Keratinocyte (primary cell): ENCODE measurements around the gene COL11A2. TPM values are rescaled to one million over a fixed set of nuclear protein-coding genes. Genes with fewer than 3 reads are reported as not detected.

Source experiments
- DNase-seq: peaks from one replicate; pipeline ENCODE4 v3.0.0-alpha.2; 2011; ENCODE audit warnings: low read depth, missing footprints, low spot score
- FAIRE-seq: peaks from 2 replicates; lab custom pipeline; 2011; peaks lifted over from hg19 to GRCh38; lab: Jason Lieb, UNC
- H2AFZ ChIP-seq: 2 replicates; pipeline ENCODE4 v1.6.0; 2012; ENCODE audit warnings: low read length, control low read depth, inconsistent platforms; ENCODE audit not compliant: control insufficient read depth
- H3K27ac ChIP-seq: 2 replicates; pipeline ENCODE4 v1.5.1; 2011; ENCODE audit warnings: low read length; ENCODE audit not compliant: control insufficient read depth, insufficient read depth
- H3K27me3 ChIP-seq: 3 replicates; pipeline ENCODE4 v1.6.0; 2011; ENCODE audit warnings: low read length; ENCODE audit not compliant: control insufficient read depth, insufficient read depth; ENCODE audit errors: extremely low read depth
- H3K36me3 ChIP-seq, 2 experiments: 2 replicates in 1 of 2; 3 replicates in 1 of 2; pipeline ENCODE4 v1.5.1; 2011; ENCODE audit warnings: low read length in 2 of 2, mild to moderate bottlenecking in 1 of 2; ENCODE audit not compliant: control insufficient read depth in 2 of 2, insufficient read depth in 2 of 2; ENCODE audit errors: extremely low read depth in 1 of 2
- H3K4me1 ChIP-seq: 3 replicates; pipeline ENCODE4 v1.5.1; 2011; ENCODE audit warnings: low read length; ENCODE audit not compliant: control insufficient read depth, insufficient read depth; ENCODE audit errors: extremely low read depth
- H3K4me2 ChIP-seq: 3 replicates; pipeline ENCODE4 v1.6.0; 2011; ENCODE audit warnings: low read depth, low read length; ENCODE audit not compliant: control insufficient read depth, insufficient read depth; ENCODE audit errors: extremely low read depth
- H3K4me3 ChIP-seq, 3 experiments: fragments of 200-600 bp in 1 of 3; sonication (generic) in 1 of 3; 2 replicates in 2 of 3; 3 replicates in 1 of 3; pipeline ENCODE4 v1.5.1; 2011 to 2016; ENCODE audit warnings: low read length in 3 of 3, mild to moderate bottlenecking in 3 of 3, control low read depth in 2 of 3, inconsistent platforms in 1 of 3, low read depth in 1 of 3, mixed read lengths in 1 of 3, mixed run types in 1 of 3, moderate library complexity in 1 of 3; ENCODE audit not compliant: control insufficient read depth in 2 of 3, insufficient read depth in 2 of 3; ENCODE audit errors: extremely low read depth in 1 of 3
- H3K79me2 ChIP-seq: 2 replicates; pipeline ENCODE4 v1.6.0; 2012; ENCODE audit warnings: low read length; ENCODE audit not compliant: control insufficient read depth, insufficient read depth
- H3K9ac ChIP-seq: 3 replicates; pipeline ENCODE4 v1.6.0; 2011; ENCODE audit warnings: low read length; ENCODE audit not compliant: control insufficient read depth, insufficient read depth; ENCODE audit errors: extremely low read depth
- H3K9me1 ChIP-seq: 3 replicates; pipeline ENCODE4 v1.6.0; 2011; ENCODE audit warnings: low read length; ENCODE audit not compliant: control insufficient read depth, insufficient read depth; ENCODE audit errors: extremely low read depth
- H3K9me3 ChIP-seq: 2 replicates; pipeline ENCODE4 v1.5.1; 2012; ENCODE audit warnings: low read depth, low read length; ENCODE audit not compliant: control insufficient read depth
- H4K20me1 ChIP-seq: 3 replicates; pipeline ENCODE4 v1.6.0; 2011; ENCODE audit warnings: low read length; ENCODE audit not compliant: control insufficient read depth, insufficient read depth; ENCODE audit errors: extremely low read depth
- CTCF ChIP-seq, 3 experiments: IDR thresholded peaks in 1 of 3; conservative IDR thresholded peaks in 1 of 3; optimal IDR thresholded peaks in 1 of 3; 2 replicates in 2 of 3; 3 replicates in 1 of 3; pipeline versions ENCODE3 to v1.5.1; 2011; ENCODE audit warnings: low read length in 3 of 3, mild to moderate bottlenecking in 3 of 3, moderate library complexity in 2 of 3, control low read depth in 1 of 3, inconsistent platforms in 1 of 3; ENCODE audit not compliant: insufficient read depth in 2 of 3; ENCODE audit errors: extremely low read depth in 1 of 3
- EZH2 ChIP-seq: IDR thresholded peaks from one replicate; pipeline ENCODE4 v1.6.1; 2012; ENCODE audit warnings: inconsistent platforms, mild to moderate bottlenecking, low read length, moderate library complexity
- dilution Hi-C: fragments of 300-500 bp; cut with MboI; formaldehyde crosslinking; loops from one replicate; pipeline ENCODE4 v1.7.0; 2020; ENCODE audit warnings: low sequenced_read_pairs; ENCODE audit not compliant: extremely low pct_ligation_motif_present
- polyA plus RNA-seq, 5 experiments: library from polyadenylated mRNA; depleted of rRNA in 3 of 5; stranded (reverse) in 3 of 5; stranded (forward) in 1 of 5; unstranded in 1 of 5; fragments of >200 nt; gene quantifications; 1 replicate in 1 of 5; 2 replicates in 3 of 5; 3 replicates in 1 of 5; pipeline versions ENCODE4 v1.2.1 to v1.2.3, GENCODE V29; 2011 to 2012; ENCODE audit warnings: missing spikeins in 2 of 5, low read depth in 1 of 5, low replicate concordance in 1 of 5

COL11A2 gene
- polyA plus RNA-seq, 1 donor (not counting 4 experiments of a cell fraction or from before 2014, with no cell fraction given): 0.08 TPM

GRCh38 chr6:33128318-33128717 is 63.9 kb downstream of the COL11A2 start:
- Histone ChIP-seq H3K4me2 (no peak overlapping the region), H3K4me1 (no peaks in the 10 kb centered on the region), H3K27ac (no peak overlapping the region), H3K9ac (no peak overlapping the region), H3K9me1 (no peaks in the 10 kb centered on the region), H3K79me2 (no peaks in the 10 kb centered on the region), H3K4me3 (no peak overlapping the region), H3K9me3 (no peaks in the 10 kb centered on the region), H3K36me3 (no peaks in the 10 kb centered on the region), H3K27me3 (peaks cover 9% of the 10 kb centered on the region), H2AFZ (no peak overlapping the region), H4K20me1 (no peaks in the 10 kb centered on the region)
- no peak for TF ChIP-seq EZH2
- TF ChIP-seq CTCF (optimal IDR thresholded peaks at IDR 0.05 in 1 of 3, IDR thresholded peaks at IDR 0.05 in 1 of 3, conservative IDR thresholded peaks at IDR 0.05 in 1 of 3; ENCODE audit: extremely low read depth in 1 of 3, insufficient read depth in 2 of 3, low read length in 3 of 3): no peak
- FAIRE-seq: no peak
- DNase-seq: no peak
- dilution Hi-C loops: no loop called here

GRCh38 chr6:33126101-33126714 is 66.1 kb downstream of the COL11A2 start:
- no peak overlapping the region for H3K9ac ChIP-seq
- no peak for TF ChIP-seq EZH2
- TF ChIP-seq CTCF (optimal IDR thresholded peaks at IDR 0.05 in 1 of 3, IDR thresholded peaks at IDR 0.05 in 1 of 3, conservative IDR thresholded peaks at IDR 0.05 in 1 of 3; ENCODE audit: extremely low read depth in 1 of 3, insufficient read depth in 2 of 3, low read length in 3 of 3): peak; percentile 59 to 78 (median 63)
- no peak for FAIRE-seq

More at GRCh38 chr6:33126101-33126714, 66.1 kb downstream of the COL11A2 start:
- no peak overlapping the region for H3K27ac ChIP-seq
- no peak overlapping the region for H3K4me2 ChIP-seq
- no peak overlapping the region for H2AFZ ChIP-seq
- no peaks in the 10 kb centered on the region for H3K79me2 ChIP-seq
- no peak overlapping the region for H3K4me3 ChIP-seq
- H3K9me1 ChIP-seq: no peaks in the 10 kb centered on the region
- H3K36me3 ChIP-seq: no peaks in the 10 kb centered on the region
- no peak for DNase-seq
- H3K4me1 ChIP-seq: no peaks in the 10 kb centered on the region
- dilution Hi-C loops: no loop called here
- no peaks in the 10 kb centered on the region for H3K9me3 ChIP-seq
- H3K27me3 ChIP-seq: peaks cover 13% of the 10 kb centered on the region
- H4K20me1 ChIP-seq: no peaks in the 10 kb centered on the region
